A673 (cell line): Measurements from ENCODE around the gene UGT1A7.

Experiments used
- EZH2 ChIP-seq: fragments of 200-600 bp; sonication (generic); IDR thresholded peaks from 2 replicates; pipeline ENCODE4 v1.6.1; 2017; ENCODE audit warnings: borderline replicate concordance, low read depth, mild to moderate bottlenecking, mixed read lengths, antibody characterized with exemption, low read length; ENCODE audit not compliant: poor library complexity, severe bottlenecking
- TF ChIP-seq, protein P1 (sequence below): fragments of 300-800, 200-600 bp; sonication (generic); conservative IDR thresholded peaks from 2 replicates; pipeline ENCODE4 v1.5.1; 2017; ENCODE audit warnings: low read depth, mild to moderate bottlenecking, antibody characterized with exemption, low read length, moderate library complexity, mixed read lengths

DNA sequence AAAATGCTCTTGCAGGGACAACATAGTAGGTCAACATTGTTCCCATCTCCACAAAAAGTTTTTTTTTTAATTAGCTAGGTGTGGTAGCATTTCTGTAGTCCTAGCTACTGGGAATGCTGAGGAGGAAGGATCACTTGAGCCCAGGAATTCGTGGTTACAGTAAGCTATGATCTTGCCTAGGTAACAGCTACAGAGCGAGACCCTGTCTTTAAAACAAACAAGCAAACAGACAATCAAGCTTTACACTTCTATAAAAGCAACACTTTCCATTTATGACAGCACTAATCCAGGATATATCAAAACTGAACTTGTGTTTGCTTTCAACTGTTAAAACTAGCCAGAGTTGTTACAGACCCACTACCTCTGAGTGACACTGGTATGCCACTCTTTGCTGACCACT, 59.2 kb downstream of the UGT1A7 start:
- TF ChIP-seq, protein P1, sequence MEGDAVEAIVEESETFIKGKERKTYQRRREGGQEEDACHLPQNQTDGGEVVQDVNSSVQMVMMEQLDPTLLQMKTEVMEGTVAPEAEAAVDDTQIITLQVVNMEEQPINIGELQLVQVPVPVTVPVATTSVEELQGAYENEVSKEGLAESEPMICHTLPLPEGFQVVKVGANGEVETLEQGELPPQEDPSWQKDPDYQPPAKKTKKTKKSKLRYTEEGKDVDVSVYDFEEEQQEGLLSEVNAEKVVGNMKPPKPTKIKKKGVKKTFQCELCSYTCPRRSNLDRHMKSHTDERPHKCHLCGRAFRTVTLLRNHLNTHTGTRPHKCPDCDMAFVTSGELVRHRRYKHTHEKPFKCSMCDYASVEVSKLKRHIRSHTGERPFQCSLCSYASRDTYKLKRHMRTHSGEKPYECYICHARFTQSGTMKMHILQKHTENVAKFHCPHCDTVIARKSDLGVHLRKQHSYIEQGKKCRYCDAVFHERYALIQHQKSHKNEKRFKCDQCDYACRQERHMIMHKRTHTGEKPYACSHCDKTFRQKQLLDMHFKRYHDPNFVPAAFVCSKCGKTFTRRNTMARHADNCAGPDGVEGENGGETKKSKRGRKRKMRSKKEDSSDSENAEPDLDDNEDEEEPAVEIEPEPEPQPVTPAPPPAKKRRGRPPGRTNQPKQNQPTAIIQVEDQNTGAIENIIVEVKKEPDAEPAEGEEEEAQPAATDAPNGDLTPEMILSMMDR = no peak
- no peak for TF ChIP-seq EZH2
